ENCODE measurements around the gene CRYGC. TPM values are rescaled to one million over a fixed set of nuclear protein-coding genes. Genes with fewer than 3 reads are reported as not detected.

Gene CRYGC
- total and polyA plus RNA-seq, 8 donors = not detected

- WGBS, 5 donors = 58 to 75% (median 69%) methylated on average over 5 of the region's 5 CpGs
- no peaks in the 10 kb centered on the region for H3K9me3 ChIP-seq
- DNase-seq = no peak
- H3K4me1 ChIP-seq = peaks cover 0 to 8% (median 3%) of the 10 kb centered on the region in 4 donors
- H3K36me3 ChIP-seq = no peaks in the 10 kb centered on the region
- no peaks in the 10 kb centered on the region for H3K27me3 ChIP-seq
- intact Hi-C loops (cut with DNase I; ENCODE audit: low total_unique reads) = no loop called here
- TF ChIP-seq POLR2A (IDR thresholded peaks at IDR 0.05) = no peak
- TF ChIP-seq EP300 (IDR thresholded peaks at IDR 0.05) = no peak
- no peak for TF ChIP-seq POLR2AphosphoS5 (IDR thresholded peaks at IDR 0.05)
- TF ChIP-seq, protein P1, sequence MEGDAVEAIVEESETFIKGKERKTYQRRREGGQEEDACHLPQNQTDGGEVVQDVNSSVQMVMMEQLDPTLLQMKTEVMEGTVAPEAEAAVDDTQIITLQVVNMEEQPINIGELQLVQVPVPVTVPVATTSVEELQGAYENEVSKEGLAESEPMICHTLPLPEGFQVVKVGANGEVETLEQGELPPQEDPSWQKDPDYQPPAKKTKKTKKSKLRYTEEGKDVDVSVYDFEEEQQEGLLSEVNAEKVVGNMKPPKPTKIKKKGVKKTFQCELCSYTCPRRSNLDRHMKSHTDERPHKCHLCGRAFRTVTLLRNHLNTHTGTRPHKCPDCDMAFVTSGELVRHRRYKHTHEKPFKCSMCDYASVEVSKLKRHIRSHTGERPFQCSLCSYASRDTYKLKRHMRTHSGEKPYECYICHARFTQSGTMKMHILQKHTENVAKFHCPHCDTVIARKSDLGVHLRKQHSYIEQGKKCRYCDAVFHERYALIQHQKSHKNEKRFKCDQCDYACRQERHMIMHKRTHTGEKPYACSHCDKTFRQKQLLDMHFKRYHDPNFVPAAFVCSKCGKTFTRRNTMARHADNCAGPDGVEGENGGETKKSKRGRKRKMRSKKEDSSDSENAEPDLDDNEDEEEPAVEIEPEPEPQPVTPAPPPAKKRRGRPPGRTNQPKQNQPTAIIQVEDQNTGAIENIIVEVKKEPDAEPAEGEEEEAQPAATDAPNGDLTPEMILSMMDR (IDR thresholded peaks at IDR 0.05) = no peak
- no peak overlapping the region for H3K27ac ChIP-seq
- H3K4me3 ChIP-seq = no peak overlapping the region
Observed at GRCh38 chr2:208097801-208098200, 31.8 kb downstream of the CRYGC start.

DNA sequence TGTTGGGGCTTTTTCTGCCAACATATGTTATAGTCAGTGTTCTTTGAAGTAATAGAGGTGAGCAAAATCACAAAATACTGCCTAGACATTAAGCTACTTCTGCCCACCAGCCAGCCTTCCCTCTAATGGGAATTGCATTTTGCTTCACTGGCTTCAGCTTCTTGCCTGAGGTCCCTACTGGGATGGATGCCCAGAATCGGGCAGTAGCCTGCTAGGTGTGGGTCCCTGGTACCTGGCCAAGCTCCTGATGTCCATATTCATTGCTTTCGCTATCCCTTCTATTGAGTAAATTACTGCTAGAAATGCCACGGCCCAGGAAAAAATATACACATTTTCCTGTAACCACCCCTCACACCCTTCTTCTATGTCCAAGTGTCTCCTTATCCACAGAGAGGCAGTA, 32.3 kb downstream of the CRYGC start:
- 63 to 77% (median 66%) methylated on average over 3 of the region's 3 CpGs for WGBS, 5 donors
- no peak for DNase-seq
- peaks cover 0 to 8% (median 3%) of the 10 kb centered on the region in 4 donors for H3K4me1 ChIP-seq
- H3K27me3 ChIP-seq = no peaks in the 10 kb centered on the region
- TF ChIP-seq EP300 (IDR thresholded peaks at IDR 0.05) (no peak), POLR2AphosphoS5 (IDR thresholded peaks at IDR 0.05) (no peak), POLR2A (IDR thresholded peaks at IDR 0.05) (no peak)
- TF ChIP-seq, protein P1 (IDR thresholded peaks at IDR 0.05) = no peak
- H3K4me3 ChIP-seq = no peak overlapping the region
- H3K27ac ChIP-seq = no peak overlapping the region
- intact Hi-C loops (cut with DNase I; ENCODE audit: low total_unique reads) = no loop called here
- H3K36me3 ChIP-seq = no peaks in the 10 kb centered on the region
- no peaks in the 10 kb centered on the region for H3K9me3 ChIP-seq

DNA sequence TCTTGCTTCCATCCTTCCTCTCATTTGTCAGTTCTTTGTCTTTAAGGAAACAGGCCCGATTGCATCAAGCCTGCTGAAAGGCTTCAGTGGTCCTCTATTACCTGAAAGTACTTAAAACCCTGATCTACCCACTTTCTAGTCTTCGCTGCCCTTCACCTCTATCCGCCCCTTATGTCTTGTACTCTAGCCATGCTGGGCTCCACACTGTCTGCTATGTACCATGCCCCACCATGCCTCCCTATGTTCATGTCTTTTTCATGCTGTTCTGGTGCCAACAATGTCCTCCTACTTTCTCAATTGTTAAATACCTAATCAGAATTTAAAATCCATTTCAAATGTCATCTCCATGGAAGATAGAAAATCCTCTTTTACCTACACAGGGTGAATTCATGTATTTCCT, 33.5 kb downstream of the CRYGC start:
- WGBS, 5 donors = 66 to 90% (median 77%) methylated on average over 3 of the region's 3 CpGs
- Histone ChIP-seq H3K36me3 (no peaks in the 10 kb centered on the region), H3K27me3 (no peaks in the 10 kb centered on the region), H3K4me1 (no peaks in the 10 kb centered on the region), H3K4me3 (no peak overlapping the region), H3K27ac (no peak overlapping the region), H3K9me3 (no peaks in the 10 kb centered on the region)
- TF ChIP-seq POLR2AphosphoS5 (IDR thresholded peaks at IDR 0.05) = no peak
- TF ChIP-seq EP300 (IDR thresholded peaks at IDR 0.05) = no peak
- TF ChIP-seq POLR2A (IDR thresholded peaks at IDR 0.05) = no peak
- TF ChIP-seq, protein P1 (IDR thresholded peaks at IDR 0.05) = no peak
- no peak for DNase-seq
- intact Hi-C loops (cut with DNase I; ENCODE audit: low total_unique reads) = no loop called here

- DNase-seq = no peak
- TF ChIP-seq, protein P1 (IDR thresholded peaks at IDR 0.05) = no peak
- TF ChIP-seq POLR2A (IDR thresholded peaks at IDR 0.05) (no peak), POLR2AphosphoS5 (IDR thresholded peaks at IDR 0.05) (no peak), EP300 (IDR thresholded peaks at IDR 0.05) (no peak)
- H3K4me3 ChIP-seq = no peak overlapping the region
- no peak overlapping the region for H3K27ac ChIP-seq
- no peaks in the 10 kb centered on the region for H3K36me3 ChIP-seq
- H3K27me3 ChIP-seq = no peaks in the 10 kb centered on the region
- H3K9me3 ChIP-seq = no peaks in the 10 kb centered on the region
- intact Hi-C loops (cut with DNase I; ENCODE audit: low total_unique reads) = no loop called here
- H3K4me1 ChIP-seq = no peaks in the 10 kb centered on the region
Observed at GRCh38 chr2:208093128-208093527, 36.5 kb downstream of the CRYGC start.

Measured in stomach (tissue), 9 donors.